Activated CD4-positive, CD25-positive, alpha-beta regulatory T cell treated with anti-CD3 and anti-CD28 coated beads, Interleukin-2, amount 50 U/mL, for 72 hours (primary cell): ENCODE data around the gene ADAMTS3.

Source experiments
- DNase-seq: peaks from one replicate; pipeline ENCODE4 v3.0.0; 2021

Gene ADAMTS3

DNA sequence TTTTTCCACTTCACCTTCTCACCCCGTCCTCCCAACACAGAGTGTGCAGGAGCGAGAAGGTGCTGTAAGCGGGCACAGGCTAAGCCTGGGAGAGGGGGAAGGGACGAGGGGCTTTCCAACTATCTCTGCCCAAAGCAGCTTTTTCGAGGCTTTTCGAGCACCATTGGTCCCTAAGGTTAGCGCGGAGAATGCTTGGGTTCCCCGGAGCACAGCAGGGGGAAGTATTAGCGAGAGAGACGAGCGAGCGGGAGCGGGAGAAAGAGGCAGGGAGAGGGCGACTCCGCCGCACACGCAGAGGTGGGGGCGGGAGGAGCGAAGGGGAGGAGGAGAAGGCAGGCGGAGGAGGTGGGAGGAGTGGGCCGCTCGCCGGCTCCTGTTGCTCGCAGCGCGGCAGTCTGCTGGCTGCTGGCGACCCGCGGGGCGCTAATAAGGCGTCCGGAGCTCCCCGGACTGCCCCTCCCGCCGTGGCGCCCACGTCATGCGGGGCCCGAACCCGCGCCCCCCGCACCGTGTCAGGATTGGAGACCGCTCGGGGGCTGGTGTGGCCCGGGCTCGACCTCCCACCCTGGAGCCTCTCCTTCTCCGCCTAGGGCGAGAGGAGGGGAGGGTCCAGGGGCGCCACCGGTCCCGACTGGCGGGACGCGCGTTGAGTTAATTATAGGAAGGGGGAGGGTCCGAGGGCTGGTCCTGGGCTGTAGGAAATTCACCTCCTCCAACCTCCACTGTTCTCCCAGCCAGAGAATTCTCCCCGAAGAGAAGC lies at the start of gene ADAMTS3:
TSS of gene ADAMTS3 (minus strand) at position 263 of the 760 bp plus-strand sequence. CDS start 459 bp downstream, outside the sequence.
- no peak for DNase-seq

DNA sequence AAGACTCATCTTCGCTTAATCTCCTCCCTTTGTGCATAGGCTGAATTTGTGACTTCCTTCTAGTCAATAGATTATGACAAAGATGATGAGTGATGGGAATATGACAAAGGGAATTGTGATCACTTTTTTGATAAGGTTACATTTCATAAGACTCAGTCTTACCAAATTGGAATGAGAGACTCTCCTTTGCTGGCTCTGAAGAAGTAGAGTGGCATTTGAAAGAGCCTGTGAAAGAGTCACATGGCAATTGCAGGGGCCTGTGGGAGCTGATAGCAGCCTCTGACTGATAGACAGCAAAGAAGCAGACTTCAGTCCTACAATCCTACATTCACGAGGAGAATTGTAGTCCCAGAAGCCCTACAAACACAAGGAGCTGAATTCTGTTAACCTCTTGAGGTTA lies 44.9 kb upstream of the ADAMTS3 start:
- no peak for DNase-seq

DNA sequence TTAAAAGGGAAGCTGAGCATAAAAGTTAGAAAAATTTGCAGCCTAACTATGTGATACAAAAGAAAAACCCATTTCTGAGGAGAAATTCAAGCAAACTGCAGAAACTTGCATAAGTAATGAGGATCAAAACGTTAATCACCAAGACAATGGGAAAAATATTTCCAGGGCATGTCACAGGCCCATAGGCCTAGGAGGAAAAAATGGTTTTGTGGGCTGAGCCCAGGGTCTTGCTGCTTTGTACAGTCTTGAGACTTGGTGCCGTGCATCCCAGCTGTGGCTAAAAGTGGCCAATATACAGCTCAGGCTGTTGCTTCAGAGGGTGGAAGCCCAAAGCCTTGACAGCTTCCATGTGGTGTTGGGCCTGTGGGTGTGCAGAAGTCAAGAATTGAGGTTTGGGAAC lies 37.7 kb upstream of the ADAMTS3 start:
- no peak for DNase-seq

DNA sequence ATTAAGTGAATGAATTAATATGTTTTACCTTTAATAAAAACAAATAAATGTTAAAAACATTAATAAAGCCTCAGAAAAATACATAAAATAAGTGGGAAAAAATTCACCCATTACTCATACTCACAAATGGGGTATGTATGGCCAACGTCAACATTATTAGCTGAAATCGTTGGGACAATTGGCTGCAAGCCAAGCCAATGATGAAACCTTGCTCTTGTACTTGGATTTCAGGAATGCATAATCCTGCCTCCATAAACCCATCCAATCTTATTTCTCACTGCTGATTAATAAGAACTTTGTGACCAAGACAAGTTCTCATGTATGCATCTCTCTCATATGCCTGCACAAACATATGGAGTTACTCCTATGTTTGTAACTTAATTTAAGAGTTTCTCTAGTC lies 35.3 kb upstream of the ADAMTS3 start:
- no peak for DNase-seq

DNA sequence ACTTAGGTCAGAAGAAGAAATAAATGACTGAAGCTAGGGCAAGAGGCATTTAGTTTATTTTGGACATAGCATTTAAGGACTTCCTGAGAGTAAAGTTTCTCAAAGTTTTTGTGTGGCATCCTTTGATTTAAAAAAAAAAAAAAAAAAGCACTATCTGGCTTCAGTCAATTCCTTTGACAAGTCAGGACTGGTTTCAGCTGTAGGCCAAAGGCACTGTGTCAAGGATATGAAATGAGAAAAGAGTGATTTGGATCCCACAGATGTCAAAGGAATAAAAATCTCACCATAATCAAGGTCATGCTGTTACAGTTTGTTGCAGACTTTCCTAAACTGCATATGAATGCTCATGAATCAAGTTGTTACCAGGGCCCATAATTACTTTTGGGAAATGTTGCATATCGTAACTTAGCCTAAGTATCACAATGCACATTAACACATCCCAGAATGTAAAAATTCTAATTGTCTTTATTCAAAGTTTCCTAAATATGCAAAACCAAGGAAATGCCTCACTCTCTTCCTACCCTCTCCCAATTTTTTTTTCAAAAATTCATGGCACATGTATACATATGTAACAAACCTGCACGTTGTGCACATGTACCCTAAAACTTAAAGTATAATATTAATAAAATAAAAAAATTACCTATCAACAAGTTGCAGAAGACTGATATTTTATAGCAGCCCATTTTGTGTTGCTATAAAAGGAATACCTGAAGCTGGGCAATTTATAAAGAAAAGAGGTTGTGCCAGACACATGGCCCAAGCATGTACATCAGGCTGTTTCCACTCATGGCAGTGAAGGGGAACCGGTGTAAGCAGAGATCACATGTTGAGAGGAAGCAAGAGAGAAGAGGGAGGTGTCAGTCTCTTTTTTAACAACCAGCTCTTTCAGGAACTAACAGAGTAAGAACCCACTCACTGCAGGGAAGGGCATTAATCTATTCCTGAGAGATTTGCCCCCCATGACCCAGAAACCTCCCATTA lies 33.7 kb upstream of the ADAMTS3 start:
- DNase-seq: no peak

DNA sequence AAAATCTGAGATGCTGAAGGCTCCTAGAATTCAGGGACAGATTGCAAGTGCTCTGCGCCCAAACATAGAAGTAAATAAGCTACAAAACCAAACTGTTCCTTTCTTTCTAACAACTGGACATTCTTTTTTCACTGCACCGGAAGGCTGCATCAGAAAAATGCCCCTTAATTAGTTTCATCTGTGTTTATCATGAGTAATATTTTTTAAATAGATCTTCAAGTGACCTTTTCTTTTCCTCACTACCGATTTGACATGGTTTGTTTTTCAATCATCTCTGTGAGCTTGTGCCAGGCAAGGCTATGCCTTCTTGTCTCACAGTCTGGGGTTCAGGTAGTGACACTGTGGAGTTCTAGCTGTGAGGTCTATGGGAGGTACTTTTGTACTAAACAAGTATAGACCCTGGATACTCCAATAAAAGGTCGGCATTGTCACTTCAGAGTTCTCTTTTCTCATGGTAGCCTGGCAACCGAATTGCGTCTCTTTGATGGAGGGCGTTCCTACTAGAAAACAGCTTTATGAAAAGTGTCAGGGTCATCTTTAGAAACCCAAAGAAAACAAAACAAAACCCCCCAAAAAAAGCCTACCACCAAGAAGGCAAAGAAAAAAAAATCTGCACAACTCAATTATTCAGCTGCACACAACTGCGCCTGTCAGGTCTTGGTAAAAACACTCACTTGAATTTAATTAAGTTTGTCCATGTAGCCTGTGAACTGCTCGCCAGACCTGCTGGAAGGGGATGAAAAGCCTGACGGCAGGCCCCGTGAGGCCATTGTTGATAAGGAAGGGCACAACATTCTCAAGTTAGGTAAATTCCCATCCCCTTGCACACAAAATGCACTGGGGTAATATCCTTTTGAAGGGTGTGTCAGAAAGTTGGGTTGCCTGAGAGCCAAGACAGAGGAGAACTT lies 22.8 kb upstream of the ADAMTS3 start:
- DNase-seq: no peak

DNA sequence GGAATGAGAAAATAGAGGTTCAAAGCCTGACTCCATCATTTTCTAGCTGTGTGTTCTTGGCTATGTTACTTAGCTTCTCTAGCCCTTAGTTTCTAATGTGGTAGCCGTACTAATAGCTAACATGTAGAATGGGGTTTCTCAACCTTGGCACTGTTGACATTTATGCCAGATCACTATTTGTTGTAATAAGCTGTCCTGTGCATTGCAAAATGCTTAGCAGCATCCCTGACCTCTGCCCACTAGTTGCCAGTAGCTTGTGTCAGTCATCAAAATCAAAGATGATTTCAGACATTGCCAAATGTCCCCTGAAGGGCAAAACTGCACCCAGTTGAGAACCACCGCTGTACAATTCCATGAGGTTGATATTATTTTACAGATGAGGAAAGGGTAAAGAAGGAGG lies 18.3 kb upstream of the ADAMTS3 start:
- DNase-seq: no peak

DNA sequence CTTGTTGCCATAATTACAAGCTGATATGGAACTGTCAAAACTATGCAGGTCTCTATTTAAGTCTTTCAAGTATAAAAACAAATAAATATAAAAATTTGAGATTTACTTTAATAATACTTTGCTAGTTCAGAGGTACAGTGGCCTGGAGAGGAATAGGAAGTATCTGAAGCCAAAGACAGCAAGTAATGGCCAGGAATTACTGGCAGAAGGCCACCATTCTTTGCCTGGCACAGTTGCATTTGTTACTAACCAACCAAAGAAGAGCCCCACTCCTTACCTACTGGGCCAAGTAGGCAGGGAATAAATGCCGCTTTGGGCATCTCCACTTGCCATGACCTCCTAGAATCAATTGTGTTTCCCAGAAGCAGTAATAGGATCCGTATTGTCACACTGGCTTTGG lies 13.8 kb upstream of the ADAMTS3 start:
- DNase-seq: no peak

DNA sequence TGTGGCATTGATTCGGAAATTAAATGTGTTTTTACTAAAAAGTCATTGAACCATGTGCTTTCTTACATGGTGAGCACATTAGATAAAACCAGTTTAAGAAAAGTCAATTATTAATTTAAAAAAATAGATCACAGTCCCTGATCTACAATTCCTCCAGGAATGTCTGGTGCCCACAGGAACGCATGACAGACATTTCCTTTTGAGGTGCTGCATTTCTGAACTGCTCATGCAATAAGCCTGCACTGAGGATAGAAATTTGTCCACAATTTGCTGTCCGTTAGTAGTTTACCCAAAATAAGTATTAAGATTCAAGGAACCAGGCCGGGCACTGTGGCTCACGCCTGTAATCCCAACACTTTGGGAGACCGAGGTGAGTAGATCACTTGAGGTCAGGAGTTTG lies 8.2 kb upstream of the ADAMTS3 start:
- DNase-seq: no peak

DNA sequence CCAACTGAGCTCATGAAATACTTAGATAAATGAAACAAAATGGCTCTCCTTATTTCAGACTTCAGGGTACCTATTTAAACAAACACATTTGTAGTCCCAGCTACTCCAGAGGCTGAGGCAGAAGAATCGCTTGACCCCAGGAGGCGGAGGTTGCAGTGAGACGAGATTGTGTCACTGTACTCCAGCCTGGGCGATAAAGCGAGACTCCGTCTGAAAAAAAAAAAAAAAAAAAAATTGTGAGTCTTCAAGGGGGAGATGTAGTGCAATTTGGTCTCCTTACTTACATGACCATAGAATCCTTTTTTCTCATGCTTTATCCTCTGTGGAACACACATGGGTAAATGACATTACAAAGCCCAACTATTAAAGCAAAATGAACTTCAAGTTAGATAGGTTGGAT lies 2.3 kb upstream of the ADAMTS3 start:
- DNase-seq: no peak

DNA sequence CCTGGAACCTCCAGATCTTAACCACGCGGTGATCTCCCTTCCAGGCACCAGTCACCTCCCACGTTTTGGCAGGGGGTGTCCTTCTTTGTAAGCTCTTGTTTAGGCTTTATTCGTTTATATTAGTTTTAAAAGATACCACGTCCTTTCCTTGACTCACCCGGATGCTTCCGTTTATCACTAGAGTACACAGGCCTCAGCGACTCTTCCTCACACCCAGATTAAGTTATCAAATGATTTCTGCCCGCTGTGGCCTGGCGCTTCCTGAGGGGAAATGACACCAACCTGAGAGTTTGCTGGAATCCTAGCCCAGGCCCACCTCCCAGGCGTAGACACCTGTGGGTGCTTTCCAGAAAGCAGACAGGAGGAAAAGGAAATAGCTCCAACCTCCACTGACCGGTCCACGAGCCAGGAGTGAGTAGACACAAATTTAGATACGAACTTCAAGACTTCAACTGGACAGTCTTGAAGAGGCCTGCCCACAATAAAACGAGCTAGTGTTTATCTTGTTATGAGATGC lies 756 bp upstream of the ADAMTS3 start:
- DNase-seq: no peak

DNA sequence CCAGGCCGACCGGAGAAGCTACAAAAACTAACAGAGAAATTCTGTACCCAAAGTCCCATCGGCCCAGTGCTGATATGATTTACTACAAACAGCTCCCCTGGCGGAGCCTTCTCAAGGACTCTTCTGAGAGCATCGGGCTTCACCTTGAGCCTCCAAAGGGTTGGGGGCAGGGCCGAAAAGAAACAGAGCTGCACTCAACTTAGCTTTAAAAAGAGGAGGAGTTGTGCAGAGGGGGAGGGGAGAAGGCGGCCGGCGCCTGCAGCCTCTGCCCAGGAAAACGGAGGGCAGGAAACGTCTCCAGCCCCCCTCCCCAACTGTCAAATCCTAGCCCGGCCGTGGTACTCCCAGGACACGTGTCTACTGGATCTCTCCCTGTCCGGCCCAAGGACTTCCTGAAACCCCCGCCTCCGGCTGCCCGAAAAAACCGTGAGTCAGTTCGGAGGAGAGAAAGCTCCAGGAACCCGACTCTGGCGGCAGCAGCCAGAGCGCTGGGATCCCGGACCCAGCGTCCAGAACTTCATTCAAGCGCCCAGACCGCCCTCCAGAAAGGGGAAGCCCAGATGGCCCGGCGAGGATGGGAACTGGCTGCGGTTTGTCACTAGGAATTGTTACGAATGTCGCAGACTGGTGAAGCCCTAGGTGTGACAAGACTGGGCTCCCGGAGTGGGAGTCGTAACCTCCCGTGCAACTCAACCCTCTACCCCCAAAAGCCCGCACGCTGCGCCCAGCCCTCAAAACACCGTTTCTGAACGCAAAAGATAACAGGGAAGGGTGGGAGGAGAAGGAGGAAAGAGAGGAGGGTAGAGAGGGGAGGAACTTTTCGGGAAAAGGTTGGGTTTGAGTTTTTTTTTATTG lies 973 bp downstream of the ADAMTS3 start:
- no peak for DNase-seq

DNA sequence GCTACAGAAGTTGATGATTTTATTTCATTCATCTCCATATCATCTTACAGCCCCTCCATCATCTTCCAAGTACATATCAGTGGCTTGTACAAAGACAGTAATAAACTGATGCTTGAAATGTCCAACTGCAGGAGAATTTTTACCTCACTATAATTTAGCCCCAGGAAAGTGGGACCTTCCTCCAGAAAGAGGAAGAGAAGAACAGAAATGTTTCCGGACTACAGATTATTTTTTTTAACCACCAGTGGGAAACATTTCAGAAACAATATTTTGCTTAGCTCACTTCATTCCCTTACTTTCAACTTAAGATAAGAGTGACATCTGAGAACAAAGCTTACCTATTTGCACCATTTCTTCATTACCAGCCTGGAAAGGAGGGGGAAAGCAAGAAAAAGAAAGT lies 2.0 kb downstream of the ADAMTS3 start:
- DNase-seq: no peak

DNA sequence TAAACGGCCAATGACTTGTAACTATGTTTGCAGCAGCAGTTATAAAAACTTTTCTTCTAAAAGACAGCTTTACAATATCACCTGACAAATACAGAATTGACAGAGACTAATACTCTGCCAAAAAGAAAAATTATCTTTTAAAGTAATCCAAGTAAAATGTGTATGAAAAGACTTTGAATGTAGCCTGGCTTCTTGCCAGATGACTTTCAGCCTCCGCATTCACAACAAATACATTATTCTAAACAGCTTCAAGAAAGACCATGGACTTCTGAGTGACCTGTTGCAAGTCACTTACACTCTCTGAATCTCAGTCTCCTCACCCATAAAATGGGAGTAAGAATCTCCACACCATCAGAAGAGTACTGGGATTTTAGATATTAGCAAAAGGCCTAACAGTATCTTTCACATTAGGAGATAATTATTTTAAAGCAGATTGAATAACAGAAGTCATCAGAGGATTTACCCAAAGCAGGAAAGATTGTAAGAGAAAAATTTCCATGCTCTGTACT lies 2.5 kb downstream of the ADAMTS3 start:
- DNase-seq: no peak

DNA sequence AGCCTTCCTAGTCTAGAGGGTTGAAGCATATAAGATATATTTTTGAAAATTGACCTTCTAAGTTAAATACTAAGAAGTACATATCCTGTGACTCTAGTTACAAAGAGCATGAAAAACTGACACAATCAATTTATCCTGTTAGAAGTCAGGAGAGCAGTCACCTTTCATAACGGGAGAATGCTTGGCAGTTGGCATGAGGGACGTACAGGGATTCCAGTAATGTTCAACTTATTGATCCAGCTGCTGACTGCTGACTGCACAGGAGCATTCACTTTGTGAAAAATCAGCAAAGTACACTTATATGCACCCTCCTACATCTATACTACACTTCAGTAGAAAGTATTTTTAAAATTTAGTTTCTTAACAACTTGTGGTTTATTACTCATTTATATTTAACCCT lies 4.2 kb downstream of the ADAMTS3 start:
- no peak for DNase-seq

DNA sequence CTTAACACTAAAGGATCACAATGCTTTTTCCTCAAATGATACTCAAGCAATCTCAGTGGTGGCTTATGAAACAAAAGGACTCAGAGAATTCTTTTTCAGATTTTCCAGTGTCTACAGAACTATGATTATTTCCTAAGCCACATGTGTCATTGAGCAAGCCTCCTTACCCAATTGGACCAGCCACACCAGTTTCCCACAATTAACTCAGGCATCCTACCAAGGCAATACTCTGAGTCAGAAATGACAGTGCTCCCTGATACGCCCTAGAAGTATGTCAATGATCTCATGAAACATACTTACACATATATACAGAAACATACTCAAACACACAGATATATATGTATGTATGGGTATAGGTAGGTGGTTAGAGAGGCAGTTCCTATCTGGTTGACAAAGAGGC lies 4.8 kb downstream of the ADAMTS3 start:
- no peak for DNase-seq

DNA sequence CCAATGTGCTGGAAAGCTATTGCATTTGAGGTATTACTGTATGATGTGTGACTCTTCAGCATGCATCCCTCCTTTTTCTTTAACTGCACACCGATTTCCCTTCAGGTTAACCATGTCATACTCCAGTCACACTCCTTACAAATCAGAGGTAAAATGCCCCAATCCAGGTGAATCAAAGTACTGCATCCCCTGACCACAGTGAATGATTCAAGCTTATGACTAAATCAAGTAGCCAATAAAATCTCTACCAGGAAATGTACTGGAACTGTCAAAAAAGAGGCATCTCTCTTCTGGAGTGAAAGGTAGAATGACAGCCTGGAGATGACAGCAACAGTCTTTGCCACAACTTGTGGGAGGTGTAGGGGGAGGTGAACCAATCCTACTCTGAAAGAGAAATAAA lies 10.4 kb downstream of the ADAMTS3 start:
- DNase-seq: no peak

DNA sequence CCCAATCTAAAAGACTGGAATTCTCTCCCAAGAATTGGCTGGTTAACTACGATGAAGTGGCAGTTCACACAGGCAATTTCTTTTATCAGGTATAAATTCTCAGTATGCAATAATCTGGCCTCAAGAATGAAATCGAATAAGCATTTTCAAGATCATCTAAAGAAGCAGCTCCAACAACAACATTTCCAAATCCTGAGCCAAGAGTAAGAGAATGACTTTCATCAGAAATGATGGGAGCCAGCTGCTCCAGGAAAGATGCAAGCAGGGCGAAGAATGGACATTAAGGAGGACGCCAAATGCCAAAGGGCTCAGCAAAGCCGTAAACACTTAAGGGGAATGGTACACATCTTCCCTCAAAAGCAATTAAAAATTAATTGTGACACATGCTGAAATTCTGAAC lies 12.0 kb downstream of the ADAMTS3 start:
- no peak for DNase-seq

DNA sequence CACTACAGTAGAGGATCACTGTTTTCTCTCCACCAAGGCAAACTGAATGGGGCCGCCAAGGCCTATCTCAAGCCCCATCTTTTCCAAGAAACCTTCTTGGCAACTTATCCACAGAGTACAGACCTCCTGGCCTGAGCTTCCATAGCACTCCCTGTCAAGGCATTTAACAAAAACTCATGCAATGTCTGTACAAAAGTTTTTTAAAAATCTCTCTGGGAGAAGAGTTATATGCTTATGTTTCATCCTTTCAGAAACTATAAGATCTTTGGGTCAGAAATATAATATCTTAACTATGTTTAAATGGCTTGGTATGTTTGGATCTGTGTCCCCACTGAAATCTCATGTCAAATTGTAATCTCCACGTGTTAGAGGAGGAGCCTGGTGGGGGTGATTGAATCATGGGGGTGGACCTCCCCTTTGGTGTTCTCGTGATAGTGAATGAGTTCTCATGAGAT lies 13.6 kb downstream of the ADAMTS3 start:
- DNase-seq: no peak

DNA sequence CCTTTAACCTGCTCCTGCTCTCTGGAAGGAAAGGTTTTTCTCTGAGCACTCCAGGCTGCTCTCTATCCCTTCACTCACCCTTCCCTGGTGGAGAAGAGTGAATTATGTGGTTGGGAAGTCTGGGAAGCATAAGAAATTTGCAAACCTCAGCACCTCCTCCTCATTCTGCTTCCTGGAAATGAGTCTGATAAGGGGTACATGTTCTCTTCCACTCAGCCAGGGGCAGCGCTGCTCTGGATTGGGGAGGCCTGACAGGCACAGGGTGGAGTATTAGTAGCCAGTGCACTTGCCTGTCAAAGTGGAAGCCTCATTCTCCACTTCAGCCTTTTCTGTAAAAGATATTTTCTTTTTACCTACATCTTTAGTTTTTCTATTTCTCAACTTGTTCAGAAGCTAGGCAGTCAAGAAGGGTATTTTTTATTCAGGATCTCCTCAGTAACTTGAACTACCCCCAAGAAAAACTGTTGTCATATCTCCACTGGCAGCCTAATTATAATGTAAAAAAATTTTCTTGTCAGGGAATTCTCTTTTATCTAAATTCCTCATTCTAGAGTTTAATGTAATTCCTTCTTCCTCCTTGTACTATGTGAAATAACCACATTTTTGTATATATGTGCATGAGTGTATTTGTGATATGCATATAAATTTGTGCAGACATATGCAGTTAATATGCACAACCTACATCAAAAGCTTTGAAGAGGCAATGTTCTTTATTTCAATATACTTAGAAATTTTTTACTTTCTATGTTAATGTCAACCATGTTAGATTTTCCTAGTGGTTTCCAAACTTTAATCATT lies 15.3 kb downstream of the ADAMTS3 start:
- DNase-seq: no peak

DNA sequence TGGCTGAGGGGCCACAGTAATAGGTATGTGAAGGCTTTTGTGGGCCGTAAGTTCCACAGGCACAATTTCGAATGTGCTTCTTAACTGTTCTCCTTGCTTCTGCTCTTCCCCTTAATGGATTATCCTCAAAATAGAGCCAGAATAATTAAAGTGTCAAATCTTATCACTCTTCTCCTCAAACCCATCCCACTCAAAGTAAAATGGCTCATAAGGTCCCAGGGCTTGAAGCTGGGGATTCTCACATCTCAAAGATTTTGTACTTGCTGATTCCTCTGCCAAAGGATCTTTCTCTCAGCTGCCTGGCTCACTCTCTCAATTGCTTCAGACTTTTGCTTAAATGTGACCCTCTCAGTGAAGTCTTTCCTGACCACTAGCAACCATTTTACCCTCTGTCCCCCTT lies 16.6 kb downstream of the ADAMTS3 start:
- DNase-seq: no peak
